Stimulated activated CD4-positive, alpha-beta T cell treated with anti-CD3 and anti-CD28 coated beads, Interleukin-12 subunit alpha, Interleukin-12 subunit beta, amount 100 ng/mL, for 24 hours (primary cell): ENCODE results near the gene SGK1.
A peak's percentile ranks its signal among the peaks of the same experiment; 100 is the strongest.
"Not testable (repeated sequence)": the region's sequence is repeated elsewhere in the genome, so short reads cannot be mapped to it uniquely, and the experiment has no call there.

Source experiments
- DNase-seq, 2 experiments: peaks; one replicate each; pipeline ENCODE4 v3.0.0-alpha.2; 2020; ENCODE audit warnings: low read depth in 2 of 2

Gene SGK1

DNA sequence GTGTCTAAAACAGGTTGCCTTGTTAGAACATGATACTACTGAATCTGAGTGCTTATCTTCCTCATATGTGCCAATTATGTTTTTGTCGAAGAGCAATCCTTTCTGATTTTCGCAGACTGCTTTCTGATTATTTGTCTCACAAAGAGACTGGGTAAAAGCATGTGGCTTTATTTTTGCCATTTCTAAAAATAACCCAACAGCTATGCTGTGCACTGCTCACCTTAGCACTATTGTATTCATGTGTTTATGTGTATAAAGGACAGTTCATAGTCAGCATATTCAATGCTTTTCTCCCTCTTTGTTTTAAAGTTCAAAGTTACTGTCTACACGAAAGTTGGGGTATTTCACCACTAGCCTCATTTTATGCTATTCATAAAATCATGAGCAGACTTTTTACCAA lies 127.0 kb downstream of the SGK1 start:
- no peak for DNase-seq

DNA sequence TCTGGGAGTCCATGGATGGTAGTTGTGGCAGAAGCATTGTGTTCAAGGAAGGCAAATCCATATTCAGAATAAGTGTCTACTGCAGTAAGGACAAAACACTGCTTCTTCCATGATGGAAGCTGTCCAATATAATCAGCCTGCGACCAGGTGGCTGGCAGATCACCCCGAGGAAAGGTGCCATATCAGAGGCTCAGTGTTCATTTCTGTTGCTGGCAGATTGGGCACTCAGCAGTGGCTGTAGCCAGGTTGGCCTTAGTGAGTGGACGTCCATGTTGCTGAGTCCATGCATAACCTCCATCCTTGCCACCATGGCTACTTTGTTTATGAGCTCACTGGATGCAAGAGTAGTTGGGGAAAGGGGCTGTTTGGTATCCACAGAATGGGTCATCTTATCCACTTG lies 130.2 kb downstream of the SGK1 start:
- DNase-seq, result no peak

DNA sequence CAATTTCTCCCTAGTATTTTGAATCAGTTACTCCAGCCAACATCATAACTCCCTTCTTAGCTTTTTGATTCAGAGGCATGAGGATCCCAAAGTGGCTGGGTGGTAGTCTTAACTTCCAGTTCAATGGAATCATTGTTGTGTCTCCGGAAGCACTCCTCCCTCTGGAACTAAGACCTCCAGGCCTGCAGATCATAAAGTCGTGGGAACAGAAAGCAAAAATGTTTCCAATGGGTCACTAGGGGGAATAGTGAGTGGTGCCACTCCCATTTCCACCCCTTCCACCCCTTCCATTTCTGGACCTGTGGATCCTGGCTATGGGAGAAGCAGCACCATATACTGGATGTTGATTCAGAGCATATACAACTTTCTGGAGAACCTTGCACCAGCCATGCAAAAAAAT lies 130.8 kb downstream of the SGK1 start:
- DNase-seq, result no peak

DNA sequence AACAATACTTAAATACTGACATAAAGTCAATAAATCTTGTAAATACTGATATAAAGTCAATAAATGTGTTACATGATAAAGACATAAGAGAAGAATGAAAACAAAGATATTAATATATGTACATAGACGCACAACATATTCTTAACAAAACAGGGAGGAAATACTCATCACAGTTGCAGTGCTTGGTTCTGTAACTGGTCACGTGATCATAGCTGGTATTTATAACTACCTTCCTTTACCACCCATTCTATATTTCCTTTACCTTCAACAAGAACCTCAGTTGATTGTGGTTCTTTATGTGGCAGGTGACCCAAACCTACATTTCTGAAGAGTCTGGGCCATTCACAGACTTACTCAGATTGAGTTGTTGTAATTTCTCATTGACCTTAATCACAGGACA lies 131.6 kb downstream of the SGK1 start:
- no peak for DNase-seq

DNA sequence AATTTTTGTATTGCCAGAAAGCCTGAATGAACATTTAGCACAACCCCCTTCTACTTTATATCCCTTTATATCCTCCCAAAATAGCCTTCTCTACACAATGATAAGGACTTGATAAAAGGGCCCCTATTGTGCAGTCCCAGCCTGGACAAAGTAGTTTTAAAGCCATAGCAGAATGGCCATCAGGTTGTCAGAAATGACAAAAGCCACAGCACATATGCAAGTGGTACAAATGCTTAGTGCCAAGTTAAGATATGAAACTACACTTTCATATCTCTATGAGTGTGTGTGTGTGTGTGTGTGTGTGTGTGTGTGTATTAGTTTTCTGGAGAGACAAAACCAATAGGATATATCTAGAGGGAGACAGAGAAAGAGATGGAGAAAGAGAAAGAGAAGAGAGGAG lies 132.6 kb downstream of the SGK1 start:
- no peak for DNase-seq

DNA sequence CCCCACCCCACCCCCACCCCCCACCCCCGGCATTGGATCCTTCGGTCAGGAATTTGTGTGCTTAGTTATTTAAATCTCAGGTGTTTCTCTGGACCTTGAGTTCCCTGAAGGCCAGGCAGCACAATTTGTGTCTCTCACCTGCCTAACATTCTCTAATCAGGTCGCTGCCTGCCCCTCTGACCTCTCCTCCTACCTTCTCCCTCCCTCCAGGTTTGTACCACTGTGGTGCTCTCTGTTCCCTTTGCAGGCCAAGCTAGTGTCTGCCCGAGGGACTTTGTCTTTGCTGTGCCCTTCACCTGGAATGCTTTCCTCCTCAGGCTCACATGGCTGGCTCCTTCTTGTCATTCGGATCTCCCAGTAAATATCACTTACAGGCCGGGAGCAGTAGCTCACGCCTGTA lies 134.1 kb downstream of the SGK1 start:
- DNase-seq, result no peak

DNA sequence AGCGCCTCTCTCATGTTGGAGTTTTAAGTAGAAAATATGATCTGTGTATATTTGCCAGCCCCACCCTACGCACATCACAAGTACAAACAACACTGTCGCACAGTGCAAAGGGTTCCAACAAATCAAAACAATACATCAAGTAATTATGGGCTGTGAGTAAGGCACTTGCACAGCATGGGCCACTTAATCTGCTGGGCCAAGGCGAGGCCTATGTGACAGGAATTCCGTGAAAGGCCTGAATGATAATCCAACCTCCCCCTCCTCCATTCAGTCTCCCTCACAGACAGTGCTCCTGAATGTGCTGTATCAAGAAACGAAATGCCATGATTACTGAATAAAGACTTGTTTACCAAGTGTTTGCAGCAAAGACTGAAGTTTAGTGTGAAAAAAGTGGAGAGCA lies 135.4 kb downstream of the SGK1 start:
- DNase-seq, result no peak

DNA sequence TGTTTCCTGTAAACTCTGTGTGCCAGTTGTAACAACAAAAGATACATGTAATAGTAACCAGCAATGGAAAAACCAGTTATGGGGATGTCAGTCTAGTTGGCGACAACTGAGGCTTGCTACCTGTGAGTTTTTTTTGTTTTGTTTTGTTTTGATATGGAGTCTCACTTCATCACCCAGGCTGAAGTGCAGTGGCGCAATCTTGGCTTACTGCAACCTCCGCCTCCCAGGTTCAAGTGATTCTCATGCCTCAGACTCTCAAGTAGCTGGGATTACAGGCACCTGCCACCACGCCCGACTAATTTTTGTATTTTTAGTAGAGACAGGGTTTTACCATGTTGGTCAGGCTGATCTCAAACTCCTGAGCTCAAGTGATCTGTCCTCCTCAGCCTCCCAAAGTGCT lies 136.2 kb downstream of the SGK1 start:
- DNase-seq, result not testable (repeated sequence)

DNA sequence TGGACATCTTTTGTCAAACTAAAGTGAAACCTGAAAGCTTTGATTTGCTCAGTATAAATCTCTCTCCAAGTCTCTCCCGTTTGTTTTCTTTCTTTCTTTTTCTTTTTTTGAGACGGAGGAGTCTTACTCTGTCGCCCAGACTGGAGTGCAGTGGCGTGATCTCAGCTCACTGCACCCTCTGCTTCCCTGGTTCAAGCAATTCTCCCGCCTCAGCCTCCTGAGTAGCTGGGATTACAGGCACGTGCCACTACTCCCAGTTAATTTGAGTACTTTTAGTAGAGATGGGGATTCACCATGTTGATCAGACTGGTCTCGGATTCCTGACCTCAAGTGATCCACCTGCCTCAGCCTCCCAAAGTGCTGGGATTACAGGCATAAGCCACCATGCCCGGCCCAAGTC lies 136.7 kb downstream of the SGK1 start:
- not testable (repeated sequence) for DNase-seq

DNA sequence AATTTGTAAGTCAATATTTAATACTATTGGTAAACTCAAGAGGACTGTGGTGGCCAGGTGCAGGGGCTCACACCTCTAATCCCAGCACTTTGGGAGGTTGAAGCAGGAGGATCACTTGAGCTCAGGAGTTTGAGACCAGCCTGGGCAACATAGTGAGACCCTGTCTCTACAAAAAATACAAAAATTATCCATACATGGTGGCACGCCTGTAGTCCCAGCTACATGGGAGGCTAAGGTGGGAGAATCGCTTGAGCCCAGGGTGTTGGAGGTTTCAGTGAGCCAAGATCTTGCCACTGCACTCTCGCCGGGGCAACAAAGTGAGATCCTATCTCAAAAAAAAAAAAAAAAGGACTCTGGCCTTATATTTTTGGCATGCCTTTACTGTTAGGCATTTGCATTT lies 137.4 kb downstream of the SGK1 start:
- DNase-seq, result not testable (repeated sequence)

DNA sequence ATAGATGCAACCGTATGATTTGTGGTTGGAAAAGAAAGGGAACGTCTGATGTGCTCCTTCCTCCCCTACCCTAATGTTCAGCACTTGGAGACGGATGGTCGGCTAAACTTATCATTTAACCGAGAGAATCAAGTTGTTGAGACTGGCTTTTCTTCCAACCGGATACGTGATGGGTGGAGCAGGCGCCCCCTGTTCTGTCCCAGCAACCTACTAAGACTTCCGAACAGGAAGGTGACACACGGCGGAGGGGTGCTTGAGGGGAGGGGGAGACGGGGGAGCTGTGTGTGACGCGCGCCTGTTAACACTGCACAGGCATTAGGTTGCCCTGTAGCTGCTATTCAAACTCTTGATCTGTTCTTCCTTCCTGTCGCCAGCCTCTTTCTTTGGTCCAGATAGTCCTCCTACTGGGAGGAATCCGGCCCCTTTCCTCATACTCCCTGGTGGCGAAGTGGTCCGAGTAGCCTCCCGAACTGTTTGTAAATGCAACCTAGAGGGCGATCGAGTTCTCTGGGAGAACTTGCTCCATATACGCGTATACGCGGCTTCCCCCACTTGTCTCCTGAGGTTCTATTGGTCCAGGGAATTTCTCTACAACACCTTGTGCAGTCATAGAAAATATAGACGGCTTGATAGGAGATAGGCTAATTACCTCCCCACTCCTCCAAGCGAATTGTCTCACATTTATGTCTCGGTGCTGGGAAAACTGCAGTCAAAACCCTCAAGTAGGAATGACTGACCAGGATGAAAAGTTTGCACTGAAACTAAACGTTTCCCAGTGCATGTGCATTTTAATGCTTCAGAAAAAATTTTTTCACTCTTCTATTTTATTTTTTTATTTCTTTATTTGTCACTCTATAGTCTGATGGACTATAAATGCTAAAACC lies 139.5 kb downstream of the SGK1 start:
- peak; percentile 69 for DNase-seq

DNA sequence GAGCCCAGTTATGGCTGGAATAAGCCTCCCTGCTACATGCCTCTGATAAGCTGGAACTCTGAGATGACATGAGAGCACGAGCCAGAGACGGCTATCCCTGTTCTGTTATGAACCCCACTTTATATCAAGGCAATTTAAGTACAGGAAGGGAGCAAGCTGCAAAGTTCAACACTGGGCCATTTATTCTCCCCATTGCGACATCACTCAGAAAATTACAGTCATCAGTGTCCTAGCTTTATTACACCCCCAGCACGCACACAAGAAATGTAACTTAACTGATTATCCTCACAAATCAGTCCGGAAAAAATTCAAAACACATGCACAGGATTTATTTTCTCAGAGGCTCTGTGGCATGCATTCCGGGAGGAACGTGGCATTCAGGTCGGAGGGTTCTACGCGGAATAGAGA lies 140.2 kb downstream of the SGK1 start:
- no peak for DNase-seq

DNA sequence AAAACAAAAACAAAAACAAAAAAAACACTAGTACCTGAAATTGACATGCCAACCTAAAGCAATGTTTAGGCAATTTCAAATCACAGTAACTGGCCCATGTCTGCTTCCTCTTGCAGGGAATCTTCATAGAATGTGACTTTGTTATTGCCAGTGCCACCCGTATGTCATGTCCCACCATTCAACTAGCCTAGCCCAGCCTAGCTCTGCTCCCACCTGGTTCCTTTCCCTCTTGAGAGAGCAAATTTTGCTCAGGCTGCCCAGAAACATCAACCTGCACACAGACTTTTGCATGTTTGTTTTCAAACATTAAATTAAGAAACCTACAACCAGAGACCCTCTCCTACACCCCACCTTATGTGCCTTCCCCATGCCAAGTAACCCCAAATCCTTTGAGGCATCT lies 140.7 kb downstream of the SGK1 start:
- DNase-seq, result no peak

DNA sequence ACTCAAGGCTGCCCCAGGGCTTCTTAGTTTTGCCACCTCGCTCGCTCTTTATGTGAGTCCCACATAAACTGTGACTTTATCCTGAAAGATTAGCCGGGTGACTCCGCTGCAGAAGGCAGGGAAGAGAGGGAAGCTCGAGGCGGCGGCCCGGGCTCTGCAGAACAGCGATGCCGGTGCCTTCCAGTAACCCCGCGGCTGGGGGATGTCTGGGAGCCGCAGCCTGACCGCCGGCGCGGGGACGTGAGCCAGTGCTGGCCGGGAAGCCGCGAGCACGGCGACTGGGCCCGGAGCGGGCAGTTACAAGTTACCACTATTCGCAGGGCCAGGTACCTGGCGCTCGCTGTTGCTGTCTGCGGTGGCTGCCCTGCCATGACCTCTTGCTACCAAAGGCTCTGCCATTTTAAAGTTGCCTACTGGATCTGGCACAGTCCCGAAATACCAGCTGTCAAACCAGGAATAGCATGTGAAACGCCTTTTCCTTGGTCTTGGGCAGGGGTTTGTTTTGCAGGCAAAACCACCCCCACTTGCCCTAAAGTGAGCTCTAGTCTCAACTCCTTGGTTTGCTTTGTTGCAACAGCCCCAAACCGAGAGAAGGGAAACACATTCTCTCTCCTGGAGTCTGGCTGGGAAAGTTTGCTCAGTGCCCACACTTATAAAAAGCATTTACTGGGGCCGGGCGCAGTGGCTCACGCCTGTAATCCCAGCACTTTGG lies 141.5 kb downstream of the SGK1 start:
- DNase-seq, result no peak

DNA sequence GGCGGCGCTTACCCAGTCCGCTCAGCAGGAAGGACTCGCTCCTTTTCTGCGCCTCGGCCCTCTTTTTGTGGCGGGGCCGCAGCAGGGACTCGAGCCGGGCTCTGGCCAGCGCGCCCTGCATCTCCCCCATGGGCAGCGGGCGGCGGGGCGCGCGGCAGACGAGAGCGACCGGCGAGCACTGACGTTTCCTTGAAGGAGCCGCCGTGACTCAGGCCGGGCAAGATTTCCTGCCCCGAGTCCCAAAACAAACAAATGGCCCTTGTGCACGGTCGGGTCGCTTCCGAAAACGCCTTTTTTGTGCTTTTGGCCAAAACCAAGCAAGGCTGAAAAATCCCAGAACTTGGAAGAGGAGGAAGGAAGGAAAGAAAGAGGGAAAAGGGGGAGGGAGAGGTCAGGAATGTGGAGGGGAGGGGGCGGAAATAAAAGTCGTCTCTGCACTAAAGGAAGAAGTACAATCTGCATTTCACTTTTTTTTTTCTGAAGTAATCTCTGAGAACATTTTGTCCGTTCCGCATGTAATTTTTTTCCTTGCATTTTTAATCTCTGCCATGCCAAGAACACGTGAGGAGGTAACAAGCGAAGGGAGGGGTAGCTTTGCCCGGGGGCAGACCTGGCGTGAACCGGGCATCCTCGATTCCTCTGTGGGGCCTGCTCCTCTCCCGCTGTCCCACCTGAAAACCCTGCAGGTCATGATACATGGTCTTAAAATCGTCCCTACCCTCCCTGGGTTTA lies 142.2 kb downstream of the SGK1 start:
- peak in 1 of 2 experiments; percentile 37 for DNase-seq

DNA sequence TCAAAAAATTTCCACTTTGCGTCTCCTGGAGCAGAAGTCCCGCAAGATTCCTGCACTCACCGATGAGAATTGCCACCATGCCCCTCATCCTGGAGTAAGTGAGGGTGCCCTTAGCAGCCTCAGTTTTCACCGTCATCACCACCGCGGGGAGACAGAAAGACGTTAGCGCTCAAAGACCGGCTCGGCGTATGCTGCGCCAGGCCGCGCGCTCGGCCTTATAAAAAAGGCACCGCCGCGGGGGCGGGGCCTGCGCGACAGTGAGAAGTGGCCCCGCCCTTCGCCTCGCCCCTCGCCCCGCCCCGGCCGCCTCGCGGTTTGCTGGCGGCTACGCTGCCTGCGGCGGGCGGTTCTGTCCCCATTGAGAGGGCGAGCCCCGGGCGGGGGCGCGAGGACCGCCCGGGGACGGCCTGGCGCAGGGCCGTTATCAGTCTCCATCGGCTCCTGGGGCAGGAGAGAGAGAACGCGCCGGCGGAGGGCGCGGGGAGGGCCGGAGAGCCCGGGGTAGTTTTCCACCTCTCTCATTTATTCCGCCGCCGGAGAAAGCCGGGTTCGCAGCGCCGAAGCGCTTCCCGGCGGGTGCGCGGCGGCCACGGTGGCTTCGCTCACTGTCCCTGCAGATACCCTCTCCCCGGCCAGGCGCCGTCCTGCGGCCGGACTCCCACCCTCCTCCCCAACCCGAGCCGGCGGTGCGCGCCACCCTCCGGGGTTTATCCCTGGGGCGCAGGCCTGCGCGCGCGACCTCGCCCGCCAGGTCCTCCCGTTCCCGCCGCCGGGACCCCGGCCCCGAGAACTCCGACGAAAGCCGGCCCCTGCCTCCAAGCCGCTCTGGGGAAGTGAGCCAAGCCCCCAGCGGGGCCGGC lies 143.0 kb downstream of the SGK1 start:
- DNase-seq, result peak; percentile 85 to 92

DNA sequence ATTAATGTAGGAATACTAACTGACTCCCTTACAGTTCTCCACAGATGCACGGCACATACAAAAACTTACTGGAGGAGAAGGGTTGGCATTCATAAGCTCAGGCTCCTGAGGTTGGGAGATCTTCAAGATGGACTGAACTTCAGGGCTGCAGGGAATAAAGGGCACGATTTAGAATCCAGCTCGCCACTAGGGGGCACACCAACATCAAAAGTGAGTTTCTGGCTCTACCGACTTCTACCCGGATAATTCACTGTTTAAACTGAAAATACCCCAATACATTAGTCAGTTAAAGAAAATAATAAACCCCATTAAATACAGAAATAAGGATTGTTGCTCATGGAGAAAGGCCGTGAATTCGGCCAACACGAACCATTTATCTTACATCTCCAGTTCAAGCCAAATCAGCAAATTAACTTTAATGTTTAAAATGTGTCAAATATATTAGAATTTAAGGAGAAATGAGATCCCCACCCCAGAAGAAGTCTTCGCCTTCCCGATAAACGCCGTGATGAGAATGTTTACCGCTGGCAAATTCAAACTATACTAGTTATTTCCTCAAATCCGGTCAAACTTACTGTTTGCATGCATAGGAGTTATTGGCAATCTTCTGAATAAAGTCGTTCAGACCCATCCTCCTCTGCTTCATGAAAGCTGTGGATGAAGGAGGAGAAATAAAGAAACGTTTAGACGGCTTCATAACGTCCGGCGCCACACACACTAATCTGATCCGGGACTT lies 143.8 kb downstream of the SGK1 start:
- DNase-seq, result peak; percentile 73 to 90

DNA sequence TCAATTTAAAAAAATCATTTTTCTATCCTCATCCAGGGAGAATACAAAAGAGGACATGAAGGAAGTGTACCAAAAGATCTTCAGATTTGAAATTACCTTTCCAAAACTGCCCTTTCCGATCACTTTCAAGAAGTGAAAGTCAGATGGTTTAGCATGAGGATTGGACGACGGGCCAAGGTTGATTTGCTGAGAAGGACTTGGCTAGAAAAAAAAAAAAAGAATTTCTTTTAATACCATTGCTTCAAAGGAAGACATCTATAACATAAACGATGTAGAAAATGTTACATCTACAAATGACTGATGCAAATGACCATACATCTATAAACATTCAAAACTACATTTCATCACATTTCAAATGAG lies 144.6 kb downstream of the SGK1 start:
- no peak for DNase-seq

DNA sequence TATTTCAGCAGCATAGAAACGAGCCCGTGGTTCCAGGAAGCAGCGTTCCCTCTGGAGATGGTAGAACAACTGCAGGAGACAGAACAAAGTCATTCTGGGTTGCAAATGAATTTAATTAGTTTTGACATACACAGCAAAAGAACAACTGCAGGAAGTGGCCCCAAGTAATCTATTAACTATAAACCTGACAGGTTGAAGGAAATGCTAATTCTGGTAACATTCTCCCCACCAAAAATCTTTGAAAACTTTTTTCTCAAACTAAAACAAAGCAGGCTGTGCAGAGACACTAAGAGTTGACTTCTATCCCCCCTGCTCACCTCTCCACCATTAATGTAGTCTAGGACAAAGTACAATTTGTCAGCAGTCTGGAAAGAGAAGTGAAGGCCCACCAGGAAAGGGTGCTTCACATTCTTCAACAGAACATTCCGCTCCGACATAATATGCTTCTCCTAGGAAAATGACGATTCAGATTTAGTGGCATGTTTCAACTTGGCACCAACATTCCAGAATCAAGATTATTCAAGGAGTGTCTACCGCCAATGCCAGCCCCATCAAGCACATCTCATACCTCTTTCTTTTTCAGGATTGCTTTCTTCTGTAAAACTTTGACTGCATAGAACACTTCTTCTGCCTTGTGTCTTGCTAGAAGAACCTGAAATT lies 145.1 kb downstream of the SGK1 start:
- no peak for DNase-seq

DNA sequence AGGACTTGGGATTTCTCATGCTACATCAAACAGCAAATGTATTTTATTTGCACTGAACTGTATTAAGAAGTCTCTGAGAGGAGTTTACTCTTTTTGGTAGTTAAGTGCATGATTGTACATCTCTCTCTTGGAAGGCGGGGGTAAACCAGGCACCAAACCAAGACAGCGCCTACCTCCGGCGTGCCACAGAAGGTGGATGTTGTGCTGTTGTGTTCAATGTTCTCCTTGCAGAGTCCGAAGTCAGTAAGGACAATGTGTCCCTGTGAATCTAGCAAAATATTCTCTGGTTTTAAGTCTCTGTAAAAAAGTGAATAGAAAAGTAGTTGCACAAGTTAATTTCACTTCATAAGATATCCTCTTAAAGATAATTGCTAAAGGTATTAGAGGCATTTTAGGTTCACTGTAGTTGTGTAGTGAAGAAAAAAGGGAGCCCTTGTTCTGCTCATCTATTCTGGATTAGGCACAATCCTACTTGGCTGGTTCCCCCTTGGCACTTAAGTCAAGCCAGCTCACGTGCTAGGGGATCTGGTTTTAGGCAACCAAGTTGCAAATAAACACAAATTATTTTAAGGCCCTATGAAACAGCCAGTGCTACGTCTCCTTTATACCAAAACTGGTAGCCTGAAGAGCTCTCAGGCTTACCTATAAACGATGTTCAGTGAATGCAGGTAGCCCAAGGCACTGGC lies 145.7 kb downstream of the SGK1 start:
- DNase-seq, result no peak
